Measurements from ENCODE around the gene PPP3CA. TPM values are rescaled to one million over a fixed set of nuclear protein-coding genes. Genes with fewer than 3 reads are reported as not detected.

PPP3CA gene
- total RNA-seq, 2 experiments from 2014 or later: 31.1 to 33.4 TPM

DNA sequence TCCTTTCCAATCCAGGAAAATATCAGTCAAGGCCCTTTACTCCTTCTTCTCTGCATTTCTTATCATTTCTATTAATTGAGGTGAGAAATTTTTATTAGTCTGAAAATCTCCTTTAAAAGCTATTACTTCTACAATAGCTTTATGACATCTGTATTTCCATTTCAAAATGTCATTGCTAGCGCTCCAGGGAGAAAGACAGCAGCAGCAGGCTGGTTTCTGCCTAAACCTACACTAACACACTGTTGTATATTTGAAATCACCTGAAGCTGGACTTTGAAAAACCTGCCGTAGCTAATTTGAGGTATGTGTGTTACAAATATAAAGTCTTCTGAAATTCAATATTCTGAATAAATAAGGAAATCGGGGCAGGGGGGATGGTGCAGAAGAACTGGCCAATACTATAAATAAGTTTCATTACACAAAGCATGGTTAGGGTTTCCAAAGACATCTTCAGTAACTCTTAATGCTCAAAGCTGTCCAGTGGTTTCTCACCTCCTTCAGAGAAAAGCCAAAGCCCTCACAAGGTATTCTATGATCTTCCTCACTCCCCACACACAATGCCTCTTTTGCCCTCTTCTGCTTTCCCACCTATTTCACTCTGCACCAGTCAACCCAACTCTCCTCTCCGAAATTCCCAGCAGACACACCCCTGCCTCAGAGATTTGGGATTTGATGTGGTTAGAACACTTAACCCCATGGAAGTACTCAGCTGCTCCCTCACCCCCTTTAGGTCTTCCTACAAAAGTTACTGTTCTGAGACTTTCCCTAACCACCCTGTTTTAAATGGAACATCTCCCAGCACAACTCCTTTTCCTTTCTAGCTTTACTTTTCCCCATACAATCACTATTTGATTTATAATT is 122.7 kb downstream of the PPP3CA start:
- Mint-ChIP-seq H3K27me3 (peaks cover 2% of the 10 kb centered on the region), H3K9me3 (no peaks in the 10 kb centered on the region), H3K4me1 (peaks cover 9% of the 10 kb centered on the region), H3K4me3 (no peak overlapping the region), H3K36me3 (peaks cover 2% of the 10 kb centered on the region), H3K27ac (no peak overlapping the region)
- no peak for ATAC-seq (ENCODE audit: low read depth)
- no peak for DNase-seq
- POLR2A ChIA-PET: no interaction called here

DNA sequence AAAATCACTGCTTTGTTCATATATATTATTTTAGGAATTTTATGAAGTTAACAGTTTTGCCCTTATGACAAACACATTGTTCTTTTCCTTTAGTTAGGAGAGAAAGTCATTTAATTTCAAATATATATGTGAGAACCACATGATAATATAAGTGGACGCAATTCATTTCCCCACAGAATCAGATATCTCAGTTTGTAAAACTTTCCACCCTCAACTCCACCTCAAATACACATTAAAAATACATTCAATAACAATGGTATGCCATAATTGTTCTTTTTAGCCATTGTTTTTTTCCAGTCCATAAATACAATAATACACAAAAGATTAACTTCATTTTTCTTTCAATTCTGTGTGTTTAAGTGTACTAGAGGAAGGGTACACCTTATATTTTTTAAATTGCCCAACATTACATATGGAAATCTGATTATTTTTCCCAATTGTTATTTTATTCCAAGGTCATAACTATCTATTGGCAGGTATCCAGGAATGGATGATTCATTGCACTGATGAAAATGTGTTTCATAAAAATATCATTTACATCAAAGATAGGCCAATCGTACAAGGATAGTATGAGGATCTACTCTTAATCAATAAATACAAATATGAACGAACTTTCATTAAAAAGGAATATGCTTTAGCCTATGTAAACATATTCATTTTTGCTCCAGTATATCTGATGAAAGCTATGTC is 125.0 kb downstream of the PPP3CA start:
- peaks cover 2% of the 10 kb centered on the region for H3K27me3 Mint-ChIP-seq

DNA sequence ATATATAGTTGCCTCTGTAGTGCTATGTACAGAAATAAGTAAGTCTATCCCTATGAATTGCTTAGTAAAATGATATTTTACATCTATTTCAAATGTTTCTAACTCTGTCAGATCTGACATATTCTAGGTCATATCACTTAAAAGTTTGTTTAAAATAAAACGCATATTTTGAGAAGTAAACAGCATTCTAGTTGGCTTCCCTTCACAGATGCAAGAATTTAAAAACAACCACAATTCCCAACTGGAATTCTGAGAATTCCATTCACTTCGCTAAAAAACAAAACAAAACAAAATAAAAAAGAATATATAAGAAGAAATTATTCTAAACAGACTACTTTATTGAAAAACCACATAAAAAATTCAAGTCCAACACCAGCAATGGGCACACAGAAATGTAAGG is 126.0 kb downstream of the PPP3CA start:
- H3K9me3 Mint-ChIP-seq: peaks cover 1% of the 10 kb centered on the region
- peaks cover 1% of the 10 kb centered on the region for H3K36me3 Mint-ChIP-seq
- H3K4me3 Mint-ChIP-seq: no peak overlapping the region
- peaks cover 8% of the 10 kb centered on the region for H3K4me1 Mint-ChIP-seq
- no peak for DNase-seq
- peaks cover 2% of the 10 kb centered on the region for H3K27me3 Mint-ChIP-seq
- no peak for ATAC-seq (ENCODE audit: low read depth)
- POLR2A ChIA-PET: no interaction called here
- no peak overlapping the region for H3K27ac Mint-ChIP-seq

More for the DNA sequence above, 125.0 kb downstream of the PPP3CA start:
- DNase-seq (no peak), ATAC-seq (ENCODE audit: low read depth) (no peak)
- no peak overlapping the region for H3K27ac Mint-ChIP-seq
- peaks cover 1% of the 10 kb centered on the region for H3K36me3 Mint-ChIP-seq
- H3K4me1 Mint-ChIP-seq: peaks cover 8% of the 10 kb centered on the region
- peaks cover 1% of the 10 kb centered on the region for H3K9me3 Mint-ChIP-seq
- POLR2A ChIA-PET: no interaction called here
- H3K4me3 Mint-ChIP-seq: no peak overlapping the region

- peaks cover 2% of the 10 kb centered on the region for H3K27me3 Mint-ChIP-seq
- no peak for ATAC-seq (ENCODE audit: low read depth)
- DNase-seq: no peak
- no peak overlapping the region for H3K4me3 Mint-ChIP-seq
- H3K36me3 Mint-ChIP-seq: peaks cover 3% of the 10 kb centered on the region
- peaks cover 3% of the 10 kb centered on the region for H3K4me1 Mint-ChIP-seq
- H3K9me3 Mint-ChIP-seq: peaks cover 1% of the 10 kb centered on the region
- POLR2A ChIA-PET: no interaction called here
- no peak overlapping the region for H3K27ac Mint-ChIP-seq
Observed at GRCh38 chr4:101218894-101219293, 128.4 kb downstream of the PPP3CA start.

GRCh38 chr4:101218346-101218745 is 129.0 kb downstream of the PPP3CA start:
- peaks cover 2% of the 10 kb centered on the region for H3K27me3 Mint-ChIP-seq
- H3K4me1 Mint-ChIP-seq: peaks cover 3% of the 10 kb centered on the region

DNA sequence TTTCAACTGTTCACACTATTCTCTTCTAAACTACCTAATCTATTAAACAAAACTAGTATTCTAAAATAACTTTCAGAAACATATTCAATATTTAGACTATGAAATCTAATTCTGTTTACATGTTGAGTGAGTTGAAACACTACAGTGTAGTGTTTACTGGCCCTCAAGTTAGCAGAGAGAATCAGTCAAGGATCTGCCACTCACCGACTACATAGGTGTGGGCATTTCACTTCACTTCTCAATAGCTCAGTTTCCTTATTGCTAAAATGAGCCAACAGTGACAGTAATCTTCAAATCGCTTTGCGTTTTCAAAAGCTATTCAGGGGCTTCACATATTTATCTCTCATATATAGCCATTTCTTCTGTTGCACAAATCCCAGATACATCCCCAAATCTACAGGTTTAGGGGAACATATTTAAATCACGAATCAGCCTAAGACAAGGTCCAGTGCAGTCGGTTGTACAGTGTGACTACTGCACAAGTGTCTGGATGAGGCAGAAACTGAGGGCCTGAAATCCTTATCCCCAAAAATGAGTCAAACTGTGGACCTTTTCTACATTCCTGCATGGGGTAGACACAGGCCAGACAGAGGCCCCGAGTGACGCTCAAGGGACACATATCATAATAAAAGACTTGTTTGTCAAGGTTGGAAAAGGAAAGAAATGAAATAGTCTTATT is 129.8 kb downstream of the PPP3CA start:
- Mint-ChIP-seq H3K27ac (no peak overlapping the region), H3K27me3 (peaks cover 2% of the 10 kb centered on the region), H3K36me3 (peaks cover 3% of the 10 kb centered on the region), H3K4me3 (no peak overlapping the region), H3K4me1 (peaks cover 3% of the 10 kb centered on the region), H3K9me3 (peaks cover 1% of the 10 kb centered on the region)
- ATAC-seq (ENCODE audit: low read depth) (no peak), DNase-seq (no peak)
- POLR2A ChIA-PET: no interaction called here

More at GRCh38 chr4:101218346-101218745, 129.0 kb downstream of the PPP3CA start:
- Mint-ChIP-seq H3K36me3 (peaks cover 3% of the 10 kb centered on the region), H3K27ac (no peak overlapping the region), H3K4me3 (no peak overlapping the region), H3K9me3 (peaks cover 1% of the 10 kb centered on the region)
- ATAC-seq (ENCODE audit: low read depth): no peak
- POLR2A ChIA-PET: no interaction called here
- DNase-seq: no peak

DNA sequence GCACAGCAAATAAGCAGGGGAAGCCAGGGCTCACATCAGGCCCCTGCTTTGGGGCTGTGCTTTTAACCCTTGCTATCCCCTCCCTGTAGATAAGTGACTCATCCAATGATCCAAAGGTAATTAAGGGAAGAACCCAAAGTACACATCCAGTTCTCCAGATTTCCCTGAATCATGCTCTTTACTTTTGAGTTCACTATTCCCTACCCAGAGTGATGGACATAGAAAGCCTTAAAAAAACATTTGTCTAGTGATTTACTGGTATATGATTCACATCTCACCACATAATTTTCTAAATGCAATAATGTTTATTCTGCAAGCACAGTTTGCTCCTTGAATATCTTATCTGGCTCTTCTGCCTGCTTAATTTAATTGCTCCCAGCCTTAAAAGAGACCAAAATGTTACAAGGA is 136.2 kb downstream of the PPP3CA start:
- DNase-seq (no peak), ATAC-seq (ENCODE audit: low read depth) (no peak)
- H3K27ac Mint-ChIP-seq: no peak overlapping the region
- POLR2A ChIA-PET: no interaction called here
- no peak overlapping the region for H3K4me3 Mint-ChIP-seq
- no peaks in the 10 kb centered on the region for H3K27me3 Mint-ChIP-seq
- H3K4me1 Mint-ChIP-seq: peaks cover 11% of the 10 kb centered on the region
- peaks cover 9% of the 10 kb centered on the region for H3K36me3 Mint-ChIP-seq
- no peaks in the 10 kb centered on the region for H3K9me3 Mint-ChIP-seq

- Mint-ChIP-seq H3K27me3 (no peaks in the 10 kb centered on the region), H3K4me3 (no peak overlapping the region), H3K36me3 (peaks cover 12% of the 10 kb centered on the region), H3K4me1 (peaks cover 19% of the 10 kb centered on the region), H3K9me3 (no peaks in the 10 kb centered on the region), H3K27ac (no peak overlapping the region)
- POLR2A ChIA-PET: no interaction called here
- ATAC-seq (ENCODE audit: low read depth) (no peak), DNase-seq (no peak)
Observed at GRCh38 chr4:101210331-101210730, 137.0 kb downstream of the PPP3CA start.

DNA sequence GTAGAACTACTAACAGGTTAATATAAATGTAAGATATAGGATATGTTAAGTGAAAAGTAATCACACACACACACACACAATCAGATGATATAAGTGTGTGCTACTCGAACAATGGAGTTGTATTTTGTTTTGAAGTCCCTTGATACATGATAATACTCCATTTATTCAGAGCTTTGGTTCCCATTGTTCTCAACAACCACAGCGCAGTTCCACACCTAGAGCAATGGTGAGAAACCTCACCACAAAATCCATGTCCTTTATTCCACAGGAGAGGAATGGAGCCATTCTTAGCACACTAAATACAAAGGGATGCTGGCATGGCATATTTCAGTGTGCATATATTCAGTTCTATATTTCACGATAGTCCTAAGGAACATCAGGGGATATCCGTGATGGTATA is 139.2 kb downstream of the PPP3CA start:
- Mint-ChIP-seq H3K27ac (no peak overlapping the region), H3K9me3 (no peaks in the 10 kb centered on the region), H3K4me3 (no peak overlapping the region), H3K4me1 (peaks cover 20% of the 10 kb centered on the region), H3K36me3 (peaks cover 13% of the 10 kb centered on the region), H3K27me3 (no peaks in the 10 kb centered on the region)
- DNase-seq: no peak
- POLR2A ChIA-PET: no interaction called here
- ATAC-seq (ENCODE audit: low read depth): no peak

DNA sequence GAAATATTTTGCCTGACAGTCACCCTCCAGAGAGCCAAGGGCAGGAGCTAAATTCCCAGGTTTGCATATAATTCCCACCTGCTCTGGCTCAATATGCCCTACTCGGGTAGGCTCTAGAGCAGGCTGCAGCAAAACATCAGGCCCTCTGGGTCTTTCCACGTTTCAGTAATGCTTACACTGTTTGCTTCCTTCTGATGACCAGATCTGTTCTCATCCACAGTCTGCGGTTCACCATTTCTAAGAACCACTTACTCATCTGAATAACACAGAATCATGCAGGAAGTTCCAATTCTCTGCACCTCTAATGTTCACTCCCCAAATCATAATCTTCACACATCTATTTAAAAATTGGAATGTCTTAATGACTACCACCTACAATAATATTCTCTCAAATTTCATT is 141.4 kb downstream of the PPP3CA start:
- POLR2A ChIA-PET: no interaction called here
- ATAC-seq (ENCODE audit: low read depth) (peak; percentile 100), DNase-seq (peak; percentile 33)
- Mint-ChIP-seq H3K4me1 (peaks cover 25% of the 10 kb centered on the region), H3K36me3 (peaks cover 14% of the 10 kb centered on the region), H3K4me3 (peak overlapping the region; percentile 62), H3K27me3 (no peaks in the 10 kb centered on the region), H3K9me3 (no peaks in the 10 kb centered on the region), H3K27ac (peak overlapping the region; percentile 84)

DNA sequence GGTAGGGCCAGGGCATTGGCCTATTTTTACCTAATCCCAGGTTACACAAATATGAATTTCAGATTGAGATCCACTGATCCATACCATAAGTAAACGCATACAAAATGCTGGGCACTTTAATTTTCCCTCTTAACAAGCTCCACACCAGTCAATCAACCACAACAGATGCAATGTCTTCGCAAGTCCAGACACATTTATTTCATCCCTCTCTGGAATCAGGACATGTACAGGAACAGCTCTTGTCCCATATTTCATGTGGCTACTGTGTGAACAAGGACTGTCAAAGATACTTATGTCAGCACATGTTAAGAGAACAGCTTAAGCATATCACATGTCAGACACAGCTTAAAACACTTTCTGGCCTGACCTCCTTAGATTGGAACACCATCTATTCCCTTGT is 145.9 kb downstream of the PPP3CA start:
- no peaks in the 10 kb centered on the region for H3K27me3 Mint-ChIP-seq
- no peak for DNase-seq
- POLR2A ChIA-PET: no interaction called here

DNA sequence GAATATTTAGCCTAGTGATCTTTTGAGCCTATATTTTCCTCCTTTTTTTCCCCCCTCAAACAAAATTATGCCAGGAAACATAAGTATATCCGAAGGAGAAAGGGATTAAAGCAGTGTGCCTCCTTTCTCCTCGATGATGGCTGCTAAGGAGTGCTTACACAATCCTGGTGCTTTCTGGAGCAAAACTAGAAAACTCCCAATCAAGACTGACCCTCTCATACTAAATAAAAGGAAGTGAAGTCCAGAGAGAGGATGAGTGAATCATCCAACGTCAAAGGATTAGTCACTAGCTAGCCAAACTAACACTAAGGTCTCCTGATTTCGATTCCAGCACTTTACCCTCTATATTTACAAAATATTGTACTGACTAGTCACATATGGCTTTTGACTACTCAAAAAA is 146.8 kb downstream of the PPP3CA start:
- Mint-ChIP-seq H3K9me3 (no peaks in the 10 kb centered on the region), H3K36me3 (peaks cover 10% of the 10 kb centered on the region), H3K4me3 (no peak overlapping the region), H3K4me1 (peaks cover 28% of the 10 kb centered on the region), H3K27me3 (no peaks in the 10 kb centered on the region), H3K27ac (no peak overlapping the region)
- DNase-seq (no peak), ATAC-seq (ENCODE audit: low read depth) (no peak)
- POLR2A ChIA-PET: no interaction called here

More for the DNA sequence above, 145.9 kb downstream of the PPP3CA start:
- H3K36me3 Mint-ChIP-seq: peaks cover 8% of the 10 kb centered on the region
- H3K4me1 Mint-ChIP-seq: peaks cover 37% of the 10 kb centered on the region
- no peak overlapping the region for H3K4me3 Mint-ChIP-seq
- H3K9me3 Mint-ChIP-seq: no peaks in the 10 kb centered on the region
- ATAC-seq (ENCODE audit: low read depth): no peak
- H3K27ac Mint-ChIP-seq: no peak overlapping the region

- POLR2A ChIA-PET: no interaction called here
- Mint-ChIP-seq H3K9me3 (no peaks in the 10 kb centered on the region), H3K27me3 (no peaks in the 10 kb centered on the region), H3K36me3 (peaks cover 12% of the 10 kb centered on the region), H3K4me1 (peaks cover 23% of the 10 kb centered on the region), H3K27ac (no peak overlapping the region), H3K4me3 (no peak overlapping the region)
- DNase-seq: no peak
- no peak for ATAC-seq (ENCODE audit: low read depth)
Observed at GRCh38 chr4:101199507-101200285, 147.6 kb downstream of the PPP3CA start.

All from activated naive CD8-positive, alpha-beta T cell treated with anti-CD3 and anti-CD28 coated beads, Interleukin-2, amount 10 ng/mL, durations not matched to agents 7 days and 5 days (primary cell).